Fibroblast of mammary gland (primary cell): Measurements from ENCODE around the gene VSTM4.

ENCODE experiments used
- DNase-seq: peaks from one replicate; pipeline ENCODE4 v3.0.0-alpha.2; 2010; ENCODE audit warnings: low read depth
- H3K4me3 ChIP-seq: 2 replicates; pipeline ENCODE4 v1.5.1; 2011; ENCODE audit warnings: low read depth, mild to moderate bottlenecking, low read length, moderate library complexity; ENCODE audit not compliant: control insufficient read depth
- CTCF ChIP-seq: conservative IDR thresholded peaks from 2 replicates; pipeline ENCODE4 v1.5.1; 2011; ENCODE audit warnings: low read depth, low read length, inconsistent platforms; ENCODE audit not compliant: control insufficient read depth, insufficient read depth

The VSTM4 gene

GRCh38 chr10:49044293-49045193, 70.8 kb downstream of the VSTM4 start:
- no peak for DNase-seq
- TF ChIP-seq CTCF = no peak
- H3K4me3 ChIP-seq = no peak overlapping the region

- no peak for DNase-seq
- no peak for TF ChIP-seq CTCF
- no peak overlapping the region for H3K4me3 ChIP-seq
Measured at GRCh38 chr10:49040601-49041000, 74.7 kb downstream of the VSTM4 start.

- no peak for DNase-seq
- H3K4me3 ChIP-seq = no peak overlapping the region
- TF ChIP-seq CTCF = no peak
Measured at GRCh38 chr10:49039409-49039808, 75.9 kb downstream of the VSTM4 start.

GRCh38 chr10:49038711-49039110, 76.6 kb downstream of the VSTM4 start:
- no peak for DNase-seq
- TF ChIP-seq CTCF = no peak

GRCh38 chr10:49037187-49037586, 78.1 kb downstream of the VSTM4 start:
- no peak for TF ChIP-seq CTCF
- H3K4me3 ChIP-seq = no peak overlapping the region
- peak; percentile 80 for DNase-seq

More at GRCh38 chr10:49038711-49039110, 76.6 kb downstream of the VSTM4 start:
- H3K4me3 ChIP-seq = no peak overlapping the region

GRCh38 chr10:49036638-49037037, 78.7 kb downstream of the VSTM4 start:
- H3K4me3 ChIP-seq = no peak overlapping the region
- no peak for DNase-seq
- TF ChIP-seq CTCF = no peak
